Astrocyte (in vitro differentiated cells and primary cell): ENCODE data around the gene JMJD4. TPM values are rescaled to one million over a fixed set of nuclear protein-coding genes. Genes with fewer than 3 reads are reported as not detected.

ENCODE experiments used
- DNase-seq: peaks from one replicate; pipeline ENCODE4 v3.0.0-alpha.2; 2010; ENCODE audit warnings: low read depth
- FAIRE-seq: peaks from 2 replicates; lab custom pipeline; 2011; peaks lifted over from hg19 to GRCh38; lab: Jason Lieb, UNC
- H2AFZ ChIP-seq: 2 replicates; pipeline ENCODE4 v1.6.0; 2012; ENCODE audit warnings: low read depth, low read length, inconsistent platforms
- H3K27ac ChIP-seq: 2 replicates; pipeline ENCODE4 v1.5.1; 2011; ENCODE audit warnings: low read depth, low read length, inconsistent platforms
- H3K27me3 ChIP-seq: 2 replicates; pipeline ENCODE4 v1.6.0; 2011; ENCODE audit warnings: low read length, inconsistent platforms; ENCODE audit not compliant: insufficient read depth
- H3K36me3 ChIP-seq: 2 replicates; pipeline ENCODE4 v1.5.1; 2011; ENCODE audit warnings: low read length, inconsistent platforms; ENCODE audit not compliant: insufficient read depth
- H3K4me1 ChIP-seq: 2 replicates; pipeline ENCODE4 v1.5.1; 2011; ENCODE audit warnings: low read length, inconsistent platforms; ENCODE audit not compliant: insufficient read depth
- H3K4me2 ChIP-seq: 2 replicates; pipeline ENCODE4 v1.6.0; 2012; ENCODE audit warnings: low read length, inconsistent platforms
- H3K4me3 ChIP-seq: 2 replicates; pipeline ENCODE4 v1.5.1; 2011; ENCODE audit warnings: low read depth, mild to moderate bottlenecking, low read length, inconsistent platforms; ENCODE audit not compliant: insufficient read depth
- H3K79me2 ChIP-seq: 2 replicates; pipeline ENCODE4 v1.6.0; 2012; ENCODE audit warnings: mild to moderate bottlenecking, low read length, inconsistent platforms; ENCODE audit not compliant: insufficient read depth
- H3K9ac ChIP-seq: 2 replicates; pipeline ENCODE4 v1.6.0; 2012; ENCODE audit warnings: mild to moderate bottlenecking, low read length, inconsistent platforms
- H3K9me3 ChIP-seq: 2 replicates; pipeline ENCODE4 v1.5.1; 2012; ENCODE audit warnings: low read depth, mild to moderate bottlenecking, low read length, inconsistent platforms; ENCODE audit not compliant: insufficient read depth
- H4K20me1 ChIP-seq: 2 replicates; pipeline ENCODE4 v1.6.0; 2012; ENCODE audit warnings: low read length, inconsistent platforms; ENCODE audit not compliant: insufficient read depth
- H3K27ac Mint-ChIP-seq: one replicate; pipeline ENCODE4 v1.8.0; 2021; ENCODE audit warnings: mild to moderate bottlenecking, mixed read lengths; ENCODE audit not compliant: unreplicated experiment
- H3K27me3 Mint-ChIP-seq: one replicate; pipeline ENCODE4 v1.8.0; 2021; ENCODE audit warnings: low read depth, mixed read lengths; ENCODE audit not compliant: unreplicated experiment
- H3K36me3 Mint-ChIP-seq: one replicate; pipeline ENCODE4 v1.8.0; 2021; ENCODE audit warnings: low read depth, mixed read lengths; ENCODE audit not compliant: unreplicated experiment
- H3K4me1 Mint-ChIP-seq: one replicate; pipeline ENCODE4 v1.8.0; 2021; ENCODE audit warnings: low read depth, mixed read lengths; ENCODE audit not compliant: unreplicated experiment
- H3K4me3 Mint-ChIP-seq: one replicate; pipeline ENCODE4 v1.8.0; 2021; ENCODE audit warnings: mild to moderate bottlenecking, moderate library complexity, mixed read lengths; ENCODE audit not compliant: unreplicated experiment
- H3K9me3 Mint-ChIP-seq: one replicate; pipeline ENCODE4 v1.8.0; 2021; ENCODE audit warnings: mild to moderate bottlenecking, mixed read lengths; ENCODE audit not compliant: unreplicated experiment
- EZH2 ChIP-seq: IDR thresholded peaks from 2 replicates; pipeline ENCODE4 v1.6.1; 2012; ENCODE audit warnings: mild to moderate bottlenecking, low read length, inconsistent platforms; ENCODE audit not compliant: insufficient read depth
- total RNA-seq: library from RNA; stranded (reverse); gene quantifications from 2 replicates; pipeline ENCODE4 v1.2.1, GENCODE V29; 2021
- TF ChIP-seq, protein P1 (sequence below): IDR thresholded peaks from 2 replicates; pipeline ENCODE4 v1.5.1; 2011; ENCODE audit warnings: low read depth, mild to moderate bottlenecking, inconsistent platforms, low read length, moderate library complexity; ENCODE audit not compliant: insufficient read depth

The JMJD4 gene
- total RNA-seq, 1 donor from 2014 or later, result 17.5 TPM

DNA sequence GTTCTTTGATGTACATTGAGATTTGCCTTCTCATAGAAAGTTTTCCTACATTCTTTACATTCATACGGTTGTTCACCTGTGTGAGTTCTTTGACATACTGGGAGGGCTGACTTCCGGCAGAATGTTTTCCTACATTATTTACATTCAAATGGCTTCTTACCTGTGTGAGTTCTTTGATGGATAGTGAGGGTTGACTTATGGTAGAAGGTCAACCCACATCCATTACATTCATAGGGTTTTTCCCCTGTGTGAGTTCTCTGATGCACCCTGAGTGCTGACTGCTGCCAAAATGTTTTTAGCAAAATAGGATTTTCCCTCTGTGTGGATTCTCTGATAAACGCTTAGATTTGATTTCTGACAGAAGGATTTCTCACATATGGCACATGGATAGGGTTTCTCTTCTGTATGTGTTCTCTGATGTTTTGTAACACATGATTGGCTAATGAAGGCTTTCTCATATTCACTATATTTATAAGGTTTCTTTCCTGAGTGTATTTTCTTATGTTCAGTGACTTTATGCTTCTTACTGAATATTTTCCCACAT is 37.7 kb downstream of the JMJD4 start:
- Histone ChIP-seq H3K27me3 (no peaks in the 10 kb centered on the region), H2AFZ (no peak overlapping the region), H3K4me3 (no peak overlapping the region), H3K27ac (no peak overlapping the region), H3K9me3 (peaks cover 7% of the 10 kb centered on the region), H3K9ac (no peak overlapping the region), H3K4me1 (no peaks in the 10 kb centered on the region), H3K79me2 (no peaks in the 10 kb centered on the region), H4K20me1 (no peaks in the 10 kb centered on the region), H3K36me3 (no peaks in the 10 kb centered on the region), H3K4me2 (no peak overlapping the region)
- DNase-seq (no peak), FAIRE-seq (no peak)
- Mint-ChIP-seq H3K9me3 (peaks cover 46% of the 10 kb centered on the region), H3K27me3 (no peaks in the 10 kb centered on the region), H3K27ac (no peak overlapping the region), H3K4me3 (no peak overlapping the region), H3K36me3 (no peaks in the 10 kb centered on the region), H3K4me1 (no peaks in the 10 kb centered on the region)
- TF ChIP-seq EZH2, result no peak
- TF ChIP-seq, protein P1, sequence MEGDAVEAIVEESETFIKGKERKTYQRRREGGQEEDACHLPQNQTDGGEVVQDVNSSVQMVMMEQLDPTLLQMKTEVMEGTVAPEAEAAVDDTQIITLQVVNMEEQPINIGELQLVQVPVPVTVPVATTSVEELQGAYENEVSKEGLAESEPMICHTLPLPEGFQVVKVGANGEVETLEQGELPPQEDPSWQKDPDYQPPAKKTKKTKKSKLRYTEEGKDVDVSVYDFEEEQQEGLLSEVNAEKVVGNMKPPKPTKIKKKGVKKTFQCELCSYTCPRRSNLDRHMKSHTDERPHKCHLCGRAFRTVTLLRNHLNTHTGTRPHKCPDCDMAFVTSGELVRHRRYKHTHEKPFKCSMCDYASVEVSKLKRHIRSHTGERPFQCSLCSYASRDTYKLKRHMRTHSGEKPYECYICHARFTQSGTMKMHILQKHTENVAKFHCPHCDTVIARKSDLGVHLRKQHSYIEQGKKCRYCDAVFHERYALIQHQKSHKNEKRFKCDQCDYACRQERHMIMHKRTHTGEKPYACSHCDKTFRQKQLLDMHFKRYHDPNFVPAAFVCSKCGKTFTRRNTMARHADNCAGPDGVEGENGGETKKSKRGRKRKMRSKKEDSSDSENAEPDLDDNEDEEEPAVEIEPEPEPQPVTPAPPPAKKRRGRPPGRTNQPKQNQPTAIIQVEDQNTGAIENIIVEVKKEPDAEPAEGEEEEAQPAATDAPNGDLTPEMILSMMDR, result no peak

DNA sequence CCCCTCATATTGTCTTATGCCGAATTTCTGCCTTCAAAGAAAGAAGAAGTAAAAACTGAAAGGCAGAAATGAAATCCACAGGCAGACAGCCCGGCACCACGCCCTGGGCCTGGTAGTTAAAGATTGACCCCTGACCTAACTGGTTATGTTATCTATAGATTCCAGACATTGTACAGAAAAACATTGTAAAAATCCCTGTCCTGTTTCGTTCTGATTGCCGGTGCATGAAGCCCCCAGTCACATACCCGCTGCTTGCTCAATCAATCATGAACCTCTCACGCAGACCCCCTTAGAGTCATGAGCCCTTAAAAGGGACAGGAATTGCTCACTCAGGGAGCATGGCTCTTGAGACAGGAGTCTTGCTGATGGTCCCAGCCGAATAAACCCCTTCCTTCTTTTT is 49.3 kb downstream of the JMJD4 start:
- H3K4me3 Mint-ChIP-seq, result no peak overlapping the region
- FAIRE-seq, result no peak
- H3K9me3 Mint-ChIP-seq, result peaks cover 21% of the 10 kb centered on the region
- no peak overlapping the region for H3K27ac ChIP-seq
- no peak overlapping the region for H3K9ac ChIP-seq
- H3K4me2 ChIP-seq, result no peak overlapping the region
- no peak overlapping the region for H2AFZ ChIP-seq
- H3K9me3 ChIP-seq, result no peaks in the 10 kb centered on the region
- no peaks in the 10 kb centered on the region for H3K36me3 Mint-ChIP-seq
- H3K79me2 ChIP-seq, result no peaks in the 10 kb centered on the region
- H3K36me3 ChIP-seq, result no peaks in the 10 kb centered on the region
- no peak overlapping the region for H3K4me3 ChIP-seq
- no peaks in the 10 kb centered on the region for H3K4me1 ChIP-seq
- no peaks in the 10 kb centered on the region for H3K27me3 ChIP-seq
- no peak for TF ChIP-seq EZH2
- TF ChIP-seq, protein P1, result no peak
- H4K20me1 ChIP-seq, result no peaks in the 10 kb centered on the region
- no peak overlapping the region for H3K27ac Mint-ChIP-seq
- no peak for DNase-seq
- H3K27me3 Mint-ChIP-seq, result no peaks in the 10 kb centered on the region
- no peaks in the 10 kb centered on the region for H3K4me1 Mint-ChIP-seq

Other genes with a start within 250 kb of the JMJD4 start
- 4.7 and 5.4 TPM in 2 replicates for gene ZNF678, start 171.7 kb downstream of the JMJD4 start, total RNA-seq
- gene SNAP47, start 133 bp upstream of the JMJD4 start, total RNA-seq, result 31.6 and 31.9 TPM in 2 replicates
- gene PRSS38, start 80.4 kb upstream of the JMJD4 start, total RNA-seq, result not detected in 2 replicates
- 2.6 and 4.1 TPM in 2 replicates for gene WNT9A, start 212.6 kb upstream of the JMJD4 start, total RNA-seq